Neural cell (in vitro differentiated cells): Measurements from ENCODE around the gene XIRP1.

Source experiments
- EP300 ChIP-seq: fragments of 450-650 bp; conservative IDR thresholded peaks from 2 replicates; pipeline ENCODE4 v1.6.1; 2014; ENCODE audit warnings: antibody characterized with exemption, mild to moderate bottlenecking, moderate library complexity; ENCODE audit not compliant: poor library complexity, severe bottlenecking
- EZH2 ChIP-seq: fragments of 200-600, 300-800 bp; shearing (Covaris generic), sonication (generic); IDR thresholded peaks from 2 replicates; pipeline ENCODE4 v1.6.1; 2014; ENCODE audit warnings: antibody characterized with exemption, low read length, borderline replicate concordance, mild to moderate bottlenecking; ENCODE audit not compliant: insufficient read depth, poor library complexity, severe bottlenecking
- SMC3 ChIP-seq: fragments of 450-650 bp; conservative IDR thresholded peaks from 2 replicates; pipeline ENCODE4 v1.6.1; 2014; ENCODE audit warnings: antibody characterized with exemption, mild to moderate bottlenecking, moderate library complexity; ENCODE audit not compliant: poor library complexity
- TAF1 ChIP-seq: IDR thresholded peaks from 2 replicates; pipeline ENCODE4 v1.6.1; 2012; ENCODE audit warnings: low read depth
- TF ChIP-seq, protein P1 (sequence below): fragments of 450-650 bp; IDR thresholded peaks from 2 replicates; pipeline ENCODE4 v1.5.1; 2014; ENCODE audit warnings: antibody characterized with exemption, mild to moderate bottlenecking, moderate library complexity; ENCODE audit not compliant: poor library complexity, severe bottlenecking

GRCh38 chr3:39146083-39146501 lies 46.3 kb downstream of the XIRP1 start:
- TF ChIP-seq, protein P1, sequence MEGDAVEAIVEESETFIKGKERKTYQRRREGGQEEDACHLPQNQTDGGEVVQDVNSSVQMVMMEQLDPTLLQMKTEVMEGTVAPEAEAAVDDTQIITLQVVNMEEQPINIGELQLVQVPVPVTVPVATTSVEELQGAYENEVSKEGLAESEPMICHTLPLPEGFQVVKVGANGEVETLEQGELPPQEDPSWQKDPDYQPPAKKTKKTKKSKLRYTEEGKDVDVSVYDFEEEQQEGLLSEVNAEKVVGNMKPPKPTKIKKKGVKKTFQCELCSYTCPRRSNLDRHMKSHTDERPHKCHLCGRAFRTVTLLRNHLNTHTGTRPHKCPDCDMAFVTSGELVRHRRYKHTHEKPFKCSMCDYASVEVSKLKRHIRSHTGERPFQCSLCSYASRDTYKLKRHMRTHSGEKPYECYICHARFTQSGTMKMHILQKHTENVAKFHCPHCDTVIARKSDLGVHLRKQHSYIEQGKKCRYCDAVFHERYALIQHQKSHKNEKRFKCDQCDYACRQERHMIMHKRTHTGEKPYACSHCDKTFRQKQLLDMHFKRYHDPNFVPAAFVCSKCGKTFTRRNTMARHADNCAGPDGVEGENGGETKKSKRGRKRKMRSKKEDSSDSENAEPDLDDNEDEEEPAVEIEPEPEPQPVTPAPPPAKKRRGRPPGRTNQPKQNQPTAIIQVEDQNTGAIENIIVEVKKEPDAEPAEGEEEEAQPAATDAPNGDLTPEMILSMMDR = no peak
- TF ChIP-seq EP300 (no peak), TAF1 (no peak), EZH2 (no peak), SMC3 (no peak)
